GM18520 (cell line): Measurements from ENCODE around the gene PNMA6A.
A peak's percentile ranks its signal among the peaks of the same experiment; 100 is the strongest.
"Not testable (repeated sequence)": the region's sequence is repeated elsewhere in the genome, so short reads cannot be mapped to it uniquely, and the experiment has no call there.

Source experiments
- ATAC-seq: cut with Tn5 transposase; IDR thresholded peaks from one replicate; pipeline ENCODE4 v1.9.1; 2021; ENCODE audit not compliant: unreplicated experiment

Gene PNMA6A

DNA sequence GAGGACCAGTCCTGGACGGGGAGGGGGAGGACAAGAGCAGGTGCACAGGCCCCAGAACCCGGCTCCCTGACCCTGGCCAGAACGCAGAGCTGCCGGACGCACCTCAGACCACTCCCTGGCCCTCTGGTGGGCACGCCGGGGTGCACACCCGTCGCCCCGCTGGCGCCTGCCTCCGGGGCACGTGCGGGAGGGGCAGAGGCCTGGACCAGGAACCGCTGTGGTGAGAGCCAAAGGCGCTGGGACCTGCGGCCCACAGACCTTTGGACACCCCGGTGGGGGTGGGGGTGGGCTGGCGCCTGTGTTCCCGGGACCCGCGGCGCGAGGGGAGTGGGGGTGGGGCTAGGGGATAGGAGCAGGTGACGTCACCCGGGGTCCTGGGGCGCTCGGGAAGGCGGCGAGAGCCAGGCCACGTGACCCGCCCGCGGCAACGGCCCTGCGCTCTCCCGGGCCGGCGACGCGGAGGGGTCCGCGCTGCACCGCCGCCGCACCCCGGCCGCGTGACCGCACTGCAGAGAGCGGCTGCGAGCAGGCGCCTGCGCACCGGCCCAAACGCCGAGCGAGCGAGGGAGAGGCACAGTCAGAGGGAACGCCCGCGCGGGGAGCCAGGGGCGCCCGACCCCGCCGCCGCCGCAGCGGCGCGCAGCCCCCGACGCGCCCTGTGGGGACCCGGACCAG, at the start of gene PNMA6A:
TSS of gene PNMA6A (plus strand) at position 546 of the 675 bp plus-strand sequence. CDS start 609 bp downstream, outside the sequence.
- not testable (repeated sequence) for ATAC-seq

DNA sequence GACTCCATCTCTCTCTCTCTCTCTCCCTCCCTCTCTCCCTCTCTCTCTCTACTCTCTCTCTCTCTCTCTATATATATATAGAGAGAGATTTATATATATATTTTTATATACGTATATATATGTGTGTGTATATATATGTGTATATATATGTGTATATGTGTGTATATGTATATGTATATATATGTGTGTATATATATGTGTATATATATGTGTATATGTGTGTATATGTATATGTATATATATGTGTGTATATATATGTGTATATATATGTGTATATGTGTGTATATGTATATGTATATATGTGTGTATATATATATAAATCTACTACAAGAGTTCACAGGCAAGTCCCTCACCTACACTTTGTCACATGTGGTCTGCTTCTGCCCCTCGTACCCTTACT, 45.8 kb upstream of the PNMA6A start:
- ATAC-seq, result not testable (repeated sequence)

DNA sequence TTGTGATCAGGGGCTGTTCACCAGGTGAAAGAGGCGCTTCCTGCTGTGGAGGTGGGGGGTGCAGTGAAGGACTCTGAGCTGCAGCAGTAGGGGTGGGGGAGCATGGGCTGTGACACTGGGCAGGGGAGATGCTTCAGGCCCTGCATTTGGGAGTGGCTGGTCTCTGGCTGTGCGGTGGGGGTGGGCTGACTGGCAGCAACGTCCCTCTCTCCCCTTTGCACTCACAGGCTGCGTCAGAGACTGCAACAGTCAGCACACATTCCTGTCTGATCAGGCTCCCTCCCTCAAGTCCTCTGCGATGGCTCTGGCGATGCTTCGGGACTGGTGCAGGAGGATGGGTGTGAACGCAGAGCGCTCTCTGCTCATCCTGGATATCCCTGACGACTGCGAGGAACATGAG, 43.8 kb upstream of the PNMA6A start:
- ATAC-seq, result not testable (repeated sequence)

DNA sequence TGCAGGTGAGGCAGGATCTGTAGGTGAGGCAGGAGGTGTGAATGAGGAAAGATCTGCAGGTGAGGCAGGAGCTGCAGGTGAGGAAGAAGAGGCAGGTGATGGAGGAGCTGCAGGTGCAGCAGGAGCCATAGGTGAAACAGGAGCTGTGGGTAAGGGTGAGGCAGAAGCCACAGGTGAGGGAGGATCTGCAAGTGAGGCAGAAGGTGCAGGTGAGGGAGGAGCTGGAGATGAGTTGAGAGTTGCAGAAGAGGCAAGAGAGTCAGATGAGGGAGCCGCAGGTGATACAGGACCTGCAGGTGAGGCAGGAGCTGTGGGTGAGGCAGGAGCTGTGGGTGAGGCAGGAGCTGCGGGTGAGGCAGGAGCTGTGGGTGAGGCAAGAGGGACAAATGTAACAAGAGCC, 43.1 kb upstream of the PNMA6A start:
- ATAC-seq, result no peak

DNA sequence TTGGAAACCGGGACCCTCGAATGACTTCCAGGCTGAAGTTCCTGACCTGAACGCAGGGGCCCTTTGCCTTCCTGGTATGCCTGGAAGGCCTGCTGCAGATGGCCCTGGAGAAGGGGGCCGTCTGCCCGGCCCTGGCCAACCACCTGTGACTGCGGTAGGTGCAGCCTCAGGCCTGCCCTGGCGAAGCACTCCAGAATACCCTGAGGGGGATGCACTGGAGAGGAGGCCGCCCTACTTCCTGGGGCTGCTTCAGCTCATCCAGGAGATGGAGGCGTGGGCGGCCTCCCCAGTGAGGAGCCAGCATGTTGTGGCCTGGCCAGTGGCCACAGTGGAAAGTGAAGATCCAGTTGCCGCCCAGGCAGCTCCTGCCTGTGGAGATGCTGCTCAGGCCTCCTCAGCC, 42.4 kb upstream of the PNMA6A start:
- no peak for ATAC-seq

DNA sequence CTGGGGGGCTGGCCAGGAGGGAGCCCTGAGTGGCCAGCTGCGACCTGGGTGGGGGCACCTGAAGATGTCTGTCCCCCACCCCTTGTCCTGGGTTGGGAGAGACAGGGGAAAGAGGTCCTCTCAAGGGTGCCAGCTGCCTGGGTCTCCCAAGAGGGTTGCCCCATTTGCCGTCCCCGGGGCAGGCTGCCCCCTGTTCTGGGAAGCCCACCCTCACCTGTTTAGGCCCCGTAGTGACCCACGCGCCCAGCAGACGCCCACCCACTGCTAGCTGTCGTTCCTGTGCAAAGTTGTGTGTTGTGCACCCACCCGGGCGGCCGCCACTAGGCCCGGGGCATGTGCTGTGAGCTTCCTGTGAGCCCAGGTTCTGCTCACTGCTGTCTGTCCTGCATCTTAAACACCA, 41.5 kb upstream of the PNMA6A start:
- ATAC-seq, result no peak

DNA sequence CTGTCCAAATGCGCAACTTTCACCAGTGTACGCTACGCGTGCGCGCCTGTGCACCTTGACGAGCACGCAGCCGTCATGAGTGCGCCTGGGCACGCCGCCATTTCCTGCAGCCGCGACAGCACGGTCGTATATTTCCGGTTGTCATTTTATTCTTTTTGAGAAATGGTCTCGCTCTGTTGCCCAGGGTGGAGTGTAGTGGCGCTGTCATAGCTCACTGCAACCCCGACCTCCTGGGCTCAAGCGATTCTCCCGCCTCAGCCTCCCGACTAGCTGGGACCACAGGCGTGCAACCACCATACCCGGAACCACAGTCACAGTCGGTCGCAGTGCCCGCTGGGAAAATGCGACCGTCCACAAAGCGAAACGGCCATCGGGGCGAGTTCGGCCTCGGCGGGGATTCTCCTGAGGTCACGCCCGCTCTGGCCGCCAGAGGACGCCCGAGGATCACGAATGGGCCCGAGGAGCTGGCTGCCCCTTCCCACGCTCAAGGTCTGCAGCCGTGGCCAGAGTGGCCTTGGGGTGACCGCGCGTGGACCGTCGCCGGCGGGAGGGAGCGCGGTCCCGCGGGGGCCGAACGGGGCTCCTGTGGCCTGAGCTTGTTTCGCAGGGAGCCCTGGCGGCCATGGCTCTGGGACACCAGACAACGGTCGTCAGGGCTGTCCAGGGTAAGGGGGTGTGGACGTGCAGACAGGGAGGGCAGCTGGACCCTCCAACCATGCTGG, 39.7 kb upstream of the PNMA6A start:
- ATAC-seq, result peak; percentile 75

DNA sequence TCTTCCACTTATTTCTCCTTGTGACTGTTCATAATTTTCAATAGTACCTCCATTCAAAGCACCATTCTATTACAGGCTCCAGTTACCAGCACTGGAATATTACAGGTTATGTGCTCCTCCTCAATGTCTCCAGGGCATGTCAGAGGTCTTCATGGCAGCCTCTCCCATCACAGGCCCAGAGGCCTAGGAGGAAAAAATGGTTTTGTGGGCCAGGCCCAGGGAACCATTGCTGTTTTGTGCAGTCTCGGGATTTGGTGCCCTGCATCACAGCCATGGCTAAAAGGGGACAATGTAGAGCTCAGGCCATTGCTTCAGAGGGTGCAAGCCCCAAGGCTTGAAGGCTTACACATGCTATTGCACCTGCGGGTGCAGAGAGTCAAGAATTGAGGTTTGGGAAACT, 23.2 kb upstream of the PNMA6A start:
- ATAC-seq, result no peak

DNA sequence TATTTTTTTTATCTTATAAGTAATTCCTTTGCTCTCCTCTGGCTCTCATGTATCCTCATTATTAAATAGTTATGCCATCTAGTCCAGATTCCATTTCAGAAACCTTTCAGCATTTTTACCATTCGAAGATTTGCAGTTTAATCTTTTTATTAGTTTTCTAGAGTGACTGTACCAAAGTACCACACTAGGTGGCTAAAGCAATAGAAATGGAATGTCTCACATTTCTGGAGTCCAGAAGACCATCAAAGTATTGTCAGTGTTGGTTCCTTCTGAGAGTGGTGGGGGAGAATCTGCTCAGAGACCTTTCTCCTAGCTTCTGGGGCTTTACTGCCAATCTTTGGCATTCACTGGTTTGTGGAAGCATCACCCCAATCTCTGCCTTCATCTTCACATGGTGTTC, 19.7 kb upstream of the PNMA6A start:
- ATAC-seq, result no peak

DNA sequence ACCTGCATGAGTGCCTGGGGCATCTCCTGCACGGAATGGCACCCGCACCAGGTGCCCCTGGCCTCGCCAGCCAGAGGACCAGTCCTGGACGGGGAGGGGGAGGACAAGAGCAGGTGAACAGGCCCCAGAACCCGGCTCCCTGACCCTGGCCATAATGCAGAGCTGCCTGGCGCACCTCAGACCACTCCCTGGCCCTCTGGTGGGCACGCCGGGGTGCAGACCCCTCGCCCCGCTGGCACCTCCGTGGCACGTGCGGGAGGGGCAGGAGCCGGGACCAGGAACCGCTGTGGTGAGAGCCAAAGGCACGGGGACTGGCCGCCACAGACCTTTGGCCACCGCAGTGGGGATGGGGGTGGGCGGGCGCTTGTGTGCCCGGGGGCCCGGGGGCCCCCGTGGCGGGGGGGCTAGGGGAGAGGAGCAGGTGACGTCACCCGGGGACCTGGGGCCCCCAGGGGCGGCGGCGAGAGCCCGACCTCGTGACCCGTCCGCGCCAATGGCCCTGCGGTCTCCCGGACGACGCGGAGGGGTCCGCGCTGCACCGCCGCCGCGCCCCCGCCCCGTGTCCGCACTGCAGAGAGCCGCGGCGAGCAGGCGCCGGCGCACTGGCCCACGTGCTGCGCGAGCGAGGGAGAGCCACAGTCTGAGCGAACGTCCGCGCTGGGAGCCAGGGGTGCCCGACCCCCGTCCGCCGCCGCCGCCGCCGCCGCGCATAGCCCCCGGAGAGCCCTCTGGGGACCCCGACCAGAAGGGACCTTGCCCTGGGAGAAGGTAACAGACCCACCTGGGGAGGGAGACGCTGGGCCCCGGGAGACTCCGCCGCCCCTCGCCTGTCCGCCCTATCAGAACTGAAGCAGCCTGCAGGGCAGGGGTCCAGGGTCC, 16.1 kb upstream of the PNMA6A start, which contains the start of gene PNMA3:
TSS of gene PNMA3 (plus strand) at position 600 of the 879 bp plus-strand sequence. CDS start 586 bp downstream, outside the sequence.
- no peak for ATAC-seq

DNA sequence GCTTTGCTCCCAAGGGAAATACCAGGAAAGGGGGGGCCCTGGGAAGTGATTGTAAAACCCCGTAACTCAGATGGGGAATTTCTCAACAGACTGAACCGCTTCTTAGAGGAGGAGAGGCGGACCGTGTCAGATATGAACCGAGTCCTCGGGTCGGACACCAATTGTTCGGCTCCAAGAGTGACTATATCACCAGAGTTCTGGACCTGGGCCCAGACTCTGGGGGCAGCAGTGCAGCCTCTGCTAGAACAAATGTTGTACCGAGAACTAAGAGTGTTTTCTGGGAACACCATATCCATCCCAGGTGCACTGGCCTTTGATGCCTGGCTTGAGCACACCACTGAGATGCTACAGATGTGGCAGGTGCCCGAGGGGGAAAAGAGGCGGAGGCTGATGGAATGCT, 15.0 kb upstream of the PNMA6A start:
- ATAC-seq, result no peak

DNA sequence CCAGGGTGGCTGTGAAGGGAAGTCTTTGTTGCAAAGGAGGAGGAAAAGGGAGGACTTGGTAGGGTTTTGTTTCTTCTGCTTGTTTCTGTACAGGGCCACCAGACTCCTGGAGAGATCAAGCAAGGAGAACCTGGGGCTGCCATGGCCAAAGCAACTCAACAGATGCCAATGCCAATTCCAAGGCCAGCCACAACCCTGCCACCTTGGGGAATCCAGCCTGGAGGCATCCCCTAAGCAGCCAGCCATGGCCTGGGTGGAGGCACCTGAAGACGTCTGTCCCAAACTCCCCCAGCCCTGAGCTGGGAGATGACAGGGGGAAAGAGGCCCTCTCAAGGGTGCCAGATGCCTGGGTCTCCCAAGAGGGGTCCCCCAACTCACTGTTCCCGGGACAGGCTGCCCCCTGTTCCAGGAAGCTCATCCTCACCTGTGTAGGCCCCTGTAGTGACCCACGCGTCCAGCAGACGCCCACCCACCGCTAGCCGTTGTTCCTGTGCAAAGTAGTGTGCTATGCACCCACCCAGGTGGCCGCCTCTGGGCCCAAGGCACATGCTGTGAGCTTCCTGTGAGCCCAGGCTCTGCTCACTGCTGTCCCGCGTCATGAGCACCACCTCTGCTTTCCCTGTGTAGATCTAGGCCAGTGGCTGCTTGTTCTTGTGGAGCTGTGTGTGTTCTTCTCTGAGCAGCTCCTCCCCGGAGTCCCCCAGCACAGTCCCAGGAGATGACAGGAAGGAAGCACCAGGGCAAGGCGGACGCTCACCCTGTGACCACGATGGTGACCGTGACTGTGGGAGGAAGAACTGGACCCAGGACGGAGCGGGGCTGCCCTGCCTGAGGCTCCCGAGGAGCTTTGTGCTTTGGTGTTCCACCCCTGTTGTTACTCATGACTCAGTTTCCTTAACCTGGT, 12.8 kb upstream of the PNMA6A start:
- no peak for ATAC-seq

DNA sequence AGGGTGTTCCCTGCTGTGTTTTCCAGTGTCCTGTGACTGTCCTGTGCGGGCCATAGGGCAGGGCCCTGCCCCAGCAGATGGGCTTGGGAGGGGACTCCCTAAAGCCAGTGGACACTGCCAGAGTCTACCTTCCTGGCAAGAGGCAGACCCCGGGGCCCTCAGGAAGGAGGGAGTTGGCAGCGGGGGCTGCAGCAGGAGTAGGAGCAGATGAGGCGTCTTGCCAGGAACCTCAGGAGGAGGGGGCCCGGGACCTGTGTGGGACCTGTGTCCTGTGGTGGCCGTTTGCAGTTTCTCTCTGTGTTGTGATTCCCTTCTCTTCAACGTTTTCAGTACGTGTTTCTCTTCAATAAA, 12.2 kb upstream of the PNMA6A start:
- no peak for ATAC-seq

DNA sequence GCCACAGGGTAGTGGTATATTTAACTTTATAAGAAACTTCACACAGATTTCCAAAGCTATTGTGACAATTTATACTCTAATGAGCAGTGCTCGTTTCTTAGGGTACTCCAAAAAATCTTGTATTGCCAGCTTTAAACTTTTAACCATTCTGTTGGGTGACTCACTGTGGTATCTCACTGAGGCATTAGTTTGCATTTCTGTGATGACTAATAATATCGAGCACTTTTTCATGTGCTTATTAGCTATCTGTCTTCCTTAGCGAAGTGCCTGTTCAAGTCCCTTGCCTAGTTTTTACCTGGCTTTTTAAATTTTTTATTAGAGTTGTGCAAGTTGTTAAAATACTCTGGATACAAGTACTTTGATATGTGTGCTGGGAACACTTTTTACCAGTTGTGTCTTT, 10.5 kb upstream of the PNMA6A start:
- no peak for ATAC-seq

DNA sequence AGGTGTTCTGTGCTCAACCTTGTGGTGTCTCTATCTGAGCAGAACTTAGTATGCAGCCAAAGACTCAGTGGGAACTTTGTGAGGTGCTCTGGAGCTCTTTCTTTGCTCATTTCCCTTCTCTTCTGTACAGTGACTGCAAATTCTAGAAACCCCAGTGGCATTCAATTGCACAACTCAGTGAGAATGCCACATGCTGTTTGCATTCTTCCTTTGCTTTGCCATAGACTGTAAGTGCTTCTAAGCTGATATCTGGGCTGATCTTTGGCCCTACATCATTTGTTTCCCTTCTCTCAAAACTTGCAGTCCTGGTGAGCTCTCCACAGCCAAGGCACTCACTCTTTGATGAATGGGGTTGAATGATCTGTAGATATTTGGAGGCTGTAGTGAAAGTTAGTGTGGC, 8.9 kb upstream of the PNMA6A start:
- no peak for ATAC-seq

DNA sequence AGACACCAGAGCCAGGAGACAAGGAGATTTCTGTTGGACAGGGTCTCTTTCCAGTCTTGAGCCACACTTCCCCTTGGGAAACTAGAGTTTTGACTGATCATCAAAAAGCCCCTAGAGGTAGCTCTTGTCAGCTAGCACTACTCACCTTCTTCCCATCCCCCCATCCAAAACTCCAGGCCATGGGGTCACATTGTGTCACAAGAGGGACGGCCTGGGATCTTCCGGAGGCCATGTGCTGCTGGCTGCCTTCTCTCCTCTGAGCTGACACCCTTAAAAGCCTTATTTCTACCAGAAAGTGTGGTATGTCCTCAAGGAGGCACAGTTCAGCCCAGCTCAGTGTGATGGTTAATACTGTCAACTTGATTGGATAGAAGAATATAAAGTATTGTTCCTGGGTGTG, 8.2 kb upstream of the PNMA6A start:
- no peak for ATAC-seq

DNA sequence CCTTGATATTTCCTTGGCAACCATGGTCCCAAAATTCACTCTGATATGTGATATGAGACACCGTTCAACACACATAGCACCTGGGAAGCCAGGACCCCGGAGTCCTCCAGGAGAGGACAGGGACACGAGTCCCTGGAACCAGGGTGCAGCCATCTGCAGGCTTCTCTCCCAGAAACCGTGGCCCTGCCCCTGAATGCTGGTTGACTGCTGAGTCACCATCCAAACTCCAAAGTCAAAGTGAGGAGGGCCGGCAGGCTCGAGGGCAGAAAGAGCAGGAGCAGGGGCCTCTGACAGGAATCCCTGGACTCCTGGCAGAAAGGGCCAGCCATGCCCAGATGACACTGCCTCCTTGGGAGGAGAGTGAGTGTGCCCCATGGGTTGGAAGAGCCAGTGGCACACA, 6.9 kb upstream of the PNMA6A start:
- ATAC-seq, result no peak

DNA sequence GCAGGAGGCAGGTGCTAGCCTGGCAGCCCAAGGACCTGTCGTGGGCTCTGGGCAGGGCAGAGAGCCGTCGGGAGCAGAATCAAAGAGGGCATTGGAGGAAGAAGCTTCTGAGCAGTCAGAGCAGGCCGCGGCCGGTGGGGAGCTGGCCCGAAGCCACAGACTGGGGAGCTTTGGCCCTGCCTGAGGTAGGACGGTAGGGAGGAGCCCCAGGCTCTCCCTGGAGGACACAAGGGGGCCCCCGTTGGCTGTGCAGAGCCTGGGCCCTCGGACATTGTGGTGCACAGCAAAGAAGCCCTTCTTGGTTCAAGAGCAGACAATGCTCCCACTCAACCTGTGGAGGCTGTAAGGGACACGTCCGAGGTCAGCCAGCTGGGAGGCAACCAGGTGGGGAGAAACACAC, 5.9 kb upstream of the PNMA6A start:
- not testable (repeated sequence) for ATAC-seq

DNA sequence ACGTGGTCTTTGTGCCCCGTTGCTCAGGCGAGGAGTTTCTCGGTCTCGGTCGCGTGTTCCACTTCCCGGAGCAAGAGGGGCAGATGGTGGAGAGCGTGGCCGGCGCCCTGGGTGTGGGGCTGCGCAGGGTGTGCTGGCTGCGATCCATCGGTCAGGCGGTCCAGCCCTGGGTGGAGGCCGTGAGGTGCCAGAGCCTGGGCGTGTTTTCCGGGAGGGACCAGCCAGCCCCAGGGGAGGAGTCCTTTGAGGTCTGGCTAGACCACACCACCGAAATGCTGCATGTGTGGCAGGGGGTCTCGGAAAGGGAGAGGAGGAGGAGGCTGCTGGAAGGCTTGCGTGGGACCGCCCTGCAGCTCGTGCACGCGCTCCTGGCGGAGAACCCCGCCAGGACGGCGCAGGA, 1.1 kb downstream of the PNMA6A start:
- not testable (repeated sequence) for ATAC-seq

DNA sequence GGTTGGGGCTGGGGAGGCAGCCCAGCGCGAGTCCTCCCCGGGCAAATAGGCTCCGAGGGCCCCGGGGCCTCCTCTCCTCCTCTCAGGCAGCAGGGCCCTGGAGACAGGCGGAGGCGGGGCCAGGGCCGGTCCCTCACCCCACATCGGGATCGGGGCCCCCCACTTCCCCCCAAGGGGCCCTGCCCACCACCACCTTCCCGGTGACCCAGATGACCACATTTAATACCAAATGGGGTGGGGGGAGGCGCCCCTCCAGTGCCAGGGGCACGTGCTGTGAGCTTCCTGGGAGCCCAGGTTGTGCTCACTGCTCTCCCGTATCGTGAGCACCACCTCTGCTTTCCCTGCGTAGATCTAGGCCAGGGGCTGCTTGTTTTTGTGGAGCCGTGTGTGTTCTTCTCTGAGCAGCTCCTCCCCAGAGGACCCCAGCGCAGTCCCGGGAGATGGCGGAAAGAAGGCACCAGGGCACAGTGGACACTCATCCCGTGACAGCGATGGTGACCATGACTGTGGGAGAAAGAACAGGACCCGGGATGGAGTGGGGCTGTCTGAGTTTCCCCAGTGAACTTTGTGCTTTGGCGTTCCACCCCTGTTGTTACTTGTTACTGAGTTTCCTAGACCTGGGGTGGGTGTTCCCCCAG, 2.1 kb downstream of the PNMA6A start:
- ATAC-seq, result no peak
